Neural crest cell (in vitro differentiated cells): ENCODE measurements around the gene AFAP1. TPM values are rescaled to one million over a fixed set of nuclear protein-coding genes. Genes with fewer than 3 reads are reported as not detected.

ENCODE experiments used
- DNase-seq: peaks from one replicate; pipeline ENCODE4 v3.0.0; 2021; ENCODE audit warnings: low read depth, mixed read lengths, low spot score
- H3K27ac Mint-ChIP-seq: one replicate; pipeline ENCODE4 v1.8.0; 2021; ENCODE audit warnings: mild to moderate bottlenecking, mixed read lengths; ENCODE audit not compliant: unreplicated experiment
- H3K27me3 Mint-ChIP-seq: 2 replicates; pipeline ENCODE4 v1.8.0; 2021; ENCODE audit warnings: low read depth, mild to moderate bottlenecking, mixed read lengths
- H3K36me3 Mint-ChIP-seq: 2 replicates; pipeline ENCODE4 v1.8.0; 2021; ENCODE audit warnings: low read depth, mild to moderate bottlenecking, mixed read lengths
- H3K4me1 Mint-ChIP-seq: 2 replicates; pipeline ENCODE4 v1.8.0; 2021; ENCODE audit warnings: mixed read lengths
- H3K4me3 Mint-ChIP-seq: one replicate; pipeline ENCODE4 v1.8.0; 2021; ENCODE audit warnings: mild to moderate bottlenecking, mixed read lengths
- H3K9me3 Mint-ChIP-seq: 2 replicates; pipeline ENCODE4 v1.8.0; 2021; ENCODE audit warnings: mixed read lengths
- CTCF ChIP-seq: fragments of 200-600 bp; sonication (generic); conservative IDR thresholded peaks from 2 replicates; pipeline ENCODE4 v1.5.0; 2021; ENCODE audit warnings: antibody characterized with exemption, mild to moderate bottlenecking
- total RNA-seq: library from RNA; stranded (reverse); gene quantifications from 2 replicates; pipeline ENCODE4 v1.2.1, GENCODE V29; 2021

Gene AFAP1
- total RNA-seq, 1 donor from 2014 or later = 28.1 TPM

- H3K9me3 Mint-ChIP-seq = no peaks in the 10 kb centered on the region
- peaks cover 6% of the 10 kb centered on the region for H3K4me1 Mint-ChIP-seq
- DNase-seq = no peak
- no peak overlapping the region for H3K27ac Mint-ChIP-seq
- TF ChIP-seq CTCF = no peak
- no peak overlapping the region for H3K4me3 Mint-ChIP-seq
- peaks cover 4% of the 10 kb centered on the region for H3K36me3 Mint-ChIP-seq
- no peaks in the 10 kb centered on the region for H3K27me3 Mint-ChIP-seq
These were observed 175.2 kb downstream of the AFAP1 start for GRCh38 chr4:7764466-7764865.

GRCh38 chr4:7763788-7764187 lies 175.9 kb downstream of the AFAP1 start:
- no peak for TF ChIP-seq CTCF
- no peak overlapping the region for H3K4me3 Mint-ChIP-seq
- peaks cover 6% of the 10 kb centered on the region for H3K4me1 Mint-ChIP-seq
- H3K36me3 Mint-ChIP-seq = peaks cover 4% of the 10 kb centered on the region
- H3K27ac Mint-ChIP-seq = no peak overlapping the region
- H3K9me3 Mint-ChIP-seq = no peaks in the 10 kb centered on the region
- no peaks in the 10 kb centered on the region for H3K27me3 Mint-ChIP-seq
- no peak for DNase-seq

- peaks cover 4% of the 10 kb centered on the region for H3K36me3 Mint-ChIP-seq
- no peak overlapping the region for H3K4me3 Mint-ChIP-seq
- no peaks in the 10 kb centered on the region for H3K27me3 Mint-ChIP-seq
- H3K27ac Mint-ChIP-seq = no peak overlapping the region
- no peak for TF ChIP-seq CTCF
- peaks cover 11% of the 10 kb centered on the region for H3K4me1 Mint-ChIP-seq
- no peak for DNase-seq
- no peaks in the 10 kb centered on the region for H3K9me3 Mint-ChIP-seq
These were observed 176.6 kb downstream of the AFAP1 start for GRCh38 chr4:7763106-7763505.

GRCh38 chr4:7762376-7763030 lies 177.2 kb downstream of the AFAP1 start:
- Mint-ChIP-seq H3K9me3 (no peaks in the 10 kb centered on the region), H3K36me3 (peaks cover 4% of the 10 kb centered on the region), H3K27ac (no peak overlapping the region), H3K4me3 (no peak overlapping the region), H3K27me3 (no peaks in the 10 kb centered on the region), H3K4me1 (peaks cover 17% of the 10 kb centered on the region)
- no peak for DNase-seq
- TF ChIP-seq CTCF = no peak

GRCh38 chr4:7761720-7762119 lies 177.9 kb downstream of the AFAP1 start:
- peak; percentile 76 for TF ChIP-seq CTCF
- no peak overlapping the region for H3K4me3 Mint-ChIP-seq
- peaks cover 20% of the 10 kb centered on the region for H3K4me1 Mint-ChIP-seq
- peaks cover 4% of the 10 kb centered on the region for H3K36me3 Mint-ChIP-seq
- no peaks in the 10 kb centered on the region for H3K27me3 Mint-ChIP-seq
- no peaks in the 10 kb centered on the region for H3K9me3 Mint-ChIP-seq
- peak; percentile 68 for DNase-seq
- no peak overlapping the region for H3K27ac Mint-ChIP-seq
